Cerebellar cortex (tissue), 1 donor: ENCODE results near the gene GPC6.
"Not testable (repeated sequence)": the region's sequence is repeated elsewhere in the genome, so short reads cannot be mapped to it uniquely, and the experiment has no call there.

Source experiments
- DNase-seq: peaks from one replicate; pipeline ENCODE4 v3.0.0-alpha.2; 2015; ENCODE audit warnings: low spot score

GPC6 gene

GRCh38 chr13:93226623-93227279 is at the start of gene GPC6:
TSS of gene GPC6 (plus strand) at chr13:93226807.
- DNase-seq = peak; percentile 59

- no peak for DNase-seq
Measured at GRCh38 chr13:93180356-93180969, 46.1 kb upstream of the GPC6 start.

GRCh38 chr13:93182406-93182805 is 44.2 kb upstream of the GPC6 start:
- no peak for DNase-seq

GRCh38 chr13:93183302-93183701 is 43.3 kb upstream of the GPC6 start:
- no peak for DNase-seq

GRCh38 chr13:93190006-93190405 is 36.6 kb upstream of the GPC6 start:
- DNase-seq = no peak

- DNase-seq = no peak
Measured at GRCh38 chr13:93193682-93194081, 32.9 kb upstream of the GPC6 start.

- DNase-seq = no peak
Measured at GRCh38 chr13:93199856-93200255, 26.8 kb upstream of the GPC6 start.

- no peak for DNase-seq
Measured at GRCh38 chr13:93200626-93201025, 26.0 kb upstream of the GPC6 start.

GRCh38 chr13:93201992-93202558 is 24.5 kb upstream of the GPC6 start:
- DNase-seq = no peak

GRCh38 chr13:93206778-93207392 is 19.7 kb upstream of the GPC6 start:
- DNase-seq = not testable (repeated sequence)

- no peak for DNase-seq
Measured at GRCh38 chr13:93216122-93216521, 10.5 kb upstream of the GPC6 start.

GRCh38 chr13:93217721-93218261 is 8.8 kb upstream of the GPC6 start:
- DNase-seq = no peak

- no peak for DNase-seq
Measured at GRCh38 chr13:93218583-93218982, 8.0 kb upstream of the GPC6 start.

- no peak for DNase-seq
Measured at GRCh38 chr13:93220073-93220472, 6.5 kb upstream of the GPC6 start.

GRCh38 chr13:93222976-93223375 is 3.6 kb upstream of the GPC6 start:
- DNase-seq = no peak

GRCh38 chr13:93224535-93224934 is 2.1 kb upstream of the GPC6 start:
- no peak for DNase-seq

GRCh38 chr13:93225610-93226009 is 997 bp upstream of the GPC6 start:
- no peak for DNase-seq

GRCh38 chr13:93226065-93226622 is 463 bp upstream of the GPC6 start:
- DNase-seq = no peak

GRCh38 chr13:93227280-93227877 is 772 bp downstream of the GPC6 start:
- no peak for DNase-seq

GRCh38 chr13:93227878-93228642 is 1.5 kb downstream of the GPC6 start:
- DNase-seq = peak; percentile 59

- DNase-seq = no peak
Measured at GRCh38 chr13:93228643-93228937, 2.0 kb downstream of the GPC6 start.
